Measurements from ENCODE around the gene FBXL7.

- TF ChIP-seq POLR2A (IDR thresholded peaks at IDR 0.05; ENCODE audit: extremely low read depth, insufficient read length) (no peak), CTCF (IDR thresholded peaks at IDR 0.05; ENCODE audit: low read depth, low read length) (no peak)
These were observed 10.1 kb downstream of the FBXL7 start for GRCh38 chr5:15510092-15510491.

All from NB4 (cell line).